K562 (cell line): ENCODE data around the gene RND1. TPM values are rescaled to one million over a fixed set of nuclear protein-coding genes. Genes with fewer than 3 reads are reported as not detected.

Experiments used
- CXXC5 ChIP-seq: fragments of 250-450 bp; sonication (Bioruptor Pico); IDR thresholded peaks from 2 replicates; pipeline ENCODE4 v1.8.0; 2022; ENCODE audit warnings: inconsistent platforms, mild to moderate bottlenecking, moderate library complexity
- EGR1 ChIP-seq: fragments of 450-650 bp; conservative IDR thresholded peaks from 2 replicates; pipeline ENCODE4 v1.6.1; 2017; ENCODE audit warnings: mild to moderate bottlenecking
- MAZ ChIP-seq, 2 experiments: fragments of 450-650 bp in 1 of 2; sonication (generic) in 1 of 2; formaldehyde crosslinking; IDR thresholded peaks in 1 of 2; conservative IDR thresholded peaks in 1 of 2; 2 replicates each; pipeline versions ENCODE4 v1.4.0 to v1.5.0; 2020; ENCODE audit warnings: mild to moderate bottlenecking in 1 of 2, missing genetic modification reagents in 1 of 2
- NFATC3 ChIP-seq: fragments of 450-650 bp; IDR thresholded peaks from 2 replicates; pipeline ENCODE4 v1.6.1; 2017; ENCODE audit warnings: mild to moderate bottlenecking
- PRMT5 ChIP-seq: sonication (generic); formaldehyde crosslinking; IDR thresholded peaks from 2 replicates; pipeline ENCODE4 v1.5.0; 2020; ENCODE audit warnings: missing genetic modification reagents
- SIN3A ChIP-seq, 2 experiments: fragments of 150-350 bp in 1 of 2; IDR thresholded peaks; 2 replicates each; pipeline ENCODE4 v1.6.1; 2011 to 2016; ENCODE audit warnings: borderline replicate concordance in 2 of 2, low read depth in 2 of 2, low read length in 2 of 2, mild to moderate bottlenecking in 2 of 2, moderate library complexity in 2 of 2; ENCODE audit not compliant: control insufficient read depth in 1 of 2
- ZNF175 ChIP-seq: fragments of 200-800 bp; sonication (Bioruptor generic); IDR thresholded peaks from 2 replicates; pipeline ENCODE4 v1.6.1; 2016; ENCODE audit warnings: low read depth, mild to moderate bottlenecking, missing genetic modification characterization, missing compliant biosample characterization
- polyA plus RNA-seq, 8 experiments: library from polyadenylated mRNA; depleted of rRNA in 4 of 8; stranded (reverse) in 5 of 8; unstranded in 3 of 8; fragments of >200 nt; fragmentation: Nextera tagmentation in 2 of 8; fragmentation: Illumina TruSeq in 1 of 8; extraction: Ambion mirVana in 2 of 8; extraction: Trizol in 1 of 8; gene quantifications; 2 replicates each; pipeline versions ENCODE4 v1.2.1 to v1.2.3, GENCODE V29; 2011 to 2014; ENCODE audit warnings: inconsistent platforms in 1 of 8, missing spikeins in 1 of 8
- total RNA-seq, 7 experiments: library from RNA; depleted of rRNA in 6 of 7; stranded (reverse); fragments of >200 nt in 6 of 7; fragmentation: Illumina TruSeq in 2 of 7; extraction: Trizol in 2 of 7; gene quantifications; 2 replicates each; pipeline versions ENCODE4 v1.2.1 to v1.2.3, GENCODE V29; 2011 to 2021; ENCODE audit warnings: low replicate concordance in 1 of 7
- TF ChIP-seq, protein P1 (sequence below), 2 experiments: IDR thresholded peaks; 2 replicates each; pipeline ENCODE4 v1.6.1; 2011; ENCODE audit warnings: borderline replicate concordance in 1 of 2, control low read depth in 1 of 2, low read depth in 1 of 2, low read length in 1 of 2, mild to moderate bottlenecking in 1 of 2, mixed read lengths in 1 of 2, moderate library complexity in 1 of 2; ENCODE audit not compliant: insufficient read depth in 1 of 2, insufficient read length in 1 of 2, poor library complexity in 1 of 2, severe bottlenecking in 1 of 2; ENCODE audit errors: extremely low read depth in 1 of 2
- TF ChIP-seq, protein P2 (sequence below): fragments of 200-400 bp; formaldehyde crosslinking; IDR thresholded peaks from 2 replicates; pipeline ENCODE4 v1.6.1; 2017; ENCODE audit warnings: mild to moderate bottlenecking, low read depth, low read length, moderate library complexity
- TF ChIP-seq, protein P3 (sequence below): fragments of 150-350 bp; conservative IDR thresholded peaks from 2 replicates; pipeline ENCODE4 v1.6.1; 2014; ENCODE audit warnings: low read length
- TF ChIP-seq, protein P4 (sequence below): IDR thresholded peaks from 2 replicates; pipeline ENCODE4 v1.6.1; 2016; ENCODE audit warnings: missing genetic modification characterization, missing compliant biosample characterization
- TF ChIP-seq, protein P5 (sequence below), 3 experiments: fragments of 200-800 bp in 1 of 3; fragments of 250-450 bp in 1 of 3; fragments of 450-650 bp in 1 of 3; sonication (Bioruptor Pico) in 1 of 3; sonication (Bioruptor generic) in 1 of 3; formaldehyde crosslinking in 1 of 3; IDR thresholded peaks; 2 replicates each; pipeline versions ENCODE4 v1.6.1 to v1.8.0; 2016 to 2022; ENCODE audit warnings: mild to moderate bottlenecking in 2 of 3, missing genetic modification characterization in 2 of 3, missing compliant biosample characterization in 1 of 3, moderate library complexity in 1 of 3

Gene RND1
- total and polyA plus RNA-seq, 9 of the 15 experiments (the other 6 are each of a cell fraction or from before 2014, with no cell fraction given) = 0.18 to 0.78 (median 0.58) TPM; not detected in 2

DNA sequence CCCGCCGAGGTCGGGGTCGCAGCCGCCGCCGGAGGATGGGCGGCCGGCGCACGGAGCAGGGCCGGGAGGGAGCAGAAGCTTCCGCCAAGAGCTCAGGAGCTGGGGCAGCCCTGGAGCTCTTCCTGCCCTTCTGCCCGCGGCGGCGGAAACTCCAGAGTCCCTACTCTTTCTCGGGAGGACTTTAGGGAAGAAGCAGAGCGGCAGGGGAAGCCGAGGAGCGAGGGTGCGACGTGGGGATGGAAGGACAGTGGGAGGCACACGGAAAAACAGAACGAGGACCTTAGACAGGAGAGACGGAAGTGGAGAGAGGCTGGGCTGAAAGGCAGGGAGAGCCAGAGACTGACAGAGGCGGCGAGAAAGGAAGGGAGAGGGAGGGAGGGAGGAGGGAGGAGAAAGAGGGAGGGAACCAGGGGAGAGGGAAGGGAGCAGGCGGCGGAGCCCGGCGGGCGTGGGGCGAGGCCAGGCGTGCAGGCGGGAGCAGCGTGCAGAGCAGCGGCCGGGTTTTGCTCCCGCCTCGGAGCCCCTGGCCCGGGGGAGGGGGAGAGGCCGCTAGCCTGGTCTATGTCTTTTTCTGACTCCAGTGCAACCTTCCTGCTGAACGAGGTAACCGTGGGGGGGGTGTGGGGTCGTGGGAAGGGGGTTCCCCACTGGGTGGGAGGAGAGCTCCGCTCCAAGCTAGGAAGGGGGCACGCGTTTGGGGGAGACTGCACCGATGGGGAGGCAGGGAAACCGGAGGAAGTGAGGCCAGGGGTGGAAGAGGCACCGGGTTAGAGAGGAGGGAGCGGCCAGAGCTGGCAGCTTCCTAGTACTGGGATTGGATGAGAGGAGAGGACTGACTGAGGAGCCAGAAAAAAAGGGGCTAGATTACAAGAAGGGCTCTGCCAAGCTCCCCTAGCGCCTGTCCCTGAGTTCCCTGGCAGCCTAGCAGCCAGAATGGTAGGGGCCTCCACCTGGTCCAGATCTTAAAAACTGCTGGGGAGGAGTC lies 50.3 kb downstream of the RND1 start (continued):
- TF ChIP-seq, protein P1, sequence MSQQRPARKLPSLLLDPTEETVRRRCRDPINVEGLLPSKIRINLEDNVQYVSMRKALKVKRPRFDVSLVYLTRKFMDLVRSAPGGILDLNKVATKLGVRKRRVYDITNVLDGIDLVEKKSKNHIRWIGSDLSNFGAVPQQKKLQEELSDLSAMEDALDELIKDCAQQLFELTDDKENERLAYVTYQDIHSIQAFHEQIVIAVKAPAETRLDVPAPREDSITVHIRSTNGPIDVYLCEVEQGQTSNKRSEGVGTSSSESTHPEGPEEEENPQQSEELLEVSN (IDR thresholded peaks at IDR 0.05; ENCODE audit: borderline replicate concordance in 1 of 2, extremely low read depth in 1 of 2, insufficient read depth in 1 of 2, insufficient read length in 1 of 2, low read depth in 1 of 2, low read length in 1 of 2, poor library complexity in 1 of 2, severe bottlenecking in 1 of 2) = peak; percentile 95 to 99
- TF ChIP-seq CXXC5 (CRISPR knock-in tag) = peak; percentile 68
- peak in 1 of 2 experiments; percentile 91; a peak in 1 of 4 replicates for TF ChIP-seq SIN3A (IDR thresholded peaks at IDR 0.05; ENCODE audit: borderline replicate concordance in 2 of 2, control insufficient read depth in 1 of 2, low read depth in 2 of 2, low read length in 2 of 2)
- TF ChIP-seq, protein P2, sequence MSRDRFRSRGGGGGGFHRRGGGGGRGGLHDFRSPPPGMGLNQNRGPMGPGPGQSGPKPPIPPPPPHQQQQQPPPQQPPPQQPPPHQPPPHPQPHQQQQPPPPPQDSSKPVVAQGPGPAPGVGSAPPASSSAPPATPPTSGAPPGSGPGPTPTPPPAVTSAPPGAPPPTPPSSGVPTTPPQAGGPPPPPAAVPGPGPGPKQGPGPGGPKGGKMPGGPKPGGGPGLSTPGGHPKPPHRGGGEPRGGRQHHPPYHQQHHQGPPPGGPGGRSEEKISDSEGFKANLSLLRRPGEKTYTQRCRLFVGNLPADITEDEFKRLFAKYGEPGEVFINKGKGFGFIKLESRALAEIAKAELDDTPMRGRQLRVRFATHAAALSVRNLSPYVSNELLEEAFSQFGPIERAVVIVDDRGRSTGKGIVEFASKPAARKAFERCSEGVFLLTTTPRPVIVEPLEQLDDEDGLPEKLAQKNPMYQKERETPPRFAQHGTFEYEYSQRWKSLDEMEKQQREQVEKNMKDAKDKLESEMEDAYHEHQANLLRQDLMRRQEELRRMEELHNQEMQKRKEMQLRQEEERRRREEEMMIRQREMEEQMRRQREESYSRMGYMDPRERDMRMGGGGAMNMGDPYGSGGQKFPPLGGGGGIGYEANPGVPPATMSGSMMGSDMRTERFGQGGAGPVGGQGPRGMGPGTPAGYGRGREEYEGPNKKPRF = no peak
- TF ChIP-seq, protein P3, sequence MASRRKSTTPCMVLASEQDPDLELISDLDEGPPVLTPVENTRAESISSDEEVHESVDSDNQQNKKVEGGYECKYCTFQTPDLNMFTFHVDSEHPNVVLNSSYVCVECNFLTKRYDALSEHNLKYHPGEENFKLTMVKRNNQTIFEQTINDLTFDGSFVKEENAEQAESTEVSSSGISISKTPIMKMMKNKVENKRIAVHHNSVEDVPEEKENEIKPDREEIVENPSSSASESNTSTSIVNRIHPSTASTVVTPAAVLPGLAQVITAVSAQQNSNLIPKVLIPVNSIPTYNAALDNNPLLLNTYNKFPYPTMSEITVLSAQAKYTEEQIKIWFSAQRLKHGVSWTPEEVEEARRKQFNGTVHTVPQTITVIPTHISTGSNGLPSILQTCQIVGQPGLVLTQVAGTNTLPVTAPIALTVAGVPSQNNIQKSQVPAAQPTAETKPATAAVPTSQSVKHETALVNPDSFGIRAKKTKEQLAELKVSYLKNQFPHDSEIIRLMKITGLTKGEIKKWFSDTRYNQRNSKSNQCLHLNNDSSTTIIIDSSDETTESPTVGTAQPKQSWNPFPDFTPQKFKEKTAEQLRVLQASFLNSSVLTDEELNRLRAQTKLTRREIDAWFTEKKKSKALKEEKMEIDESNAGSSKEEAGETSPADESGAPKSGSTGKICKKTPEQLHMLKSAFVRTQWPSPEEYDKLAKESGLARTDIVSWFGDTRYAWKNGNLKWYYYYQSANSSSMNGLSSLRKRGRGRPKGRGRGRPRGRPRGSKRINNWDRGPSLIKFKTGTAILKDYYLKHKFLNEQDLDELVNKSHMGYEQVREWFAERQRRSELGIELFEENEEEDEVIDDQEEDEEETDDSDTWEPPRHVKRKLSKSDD = no peak
- TF ChIP-seq, protein P4, sequence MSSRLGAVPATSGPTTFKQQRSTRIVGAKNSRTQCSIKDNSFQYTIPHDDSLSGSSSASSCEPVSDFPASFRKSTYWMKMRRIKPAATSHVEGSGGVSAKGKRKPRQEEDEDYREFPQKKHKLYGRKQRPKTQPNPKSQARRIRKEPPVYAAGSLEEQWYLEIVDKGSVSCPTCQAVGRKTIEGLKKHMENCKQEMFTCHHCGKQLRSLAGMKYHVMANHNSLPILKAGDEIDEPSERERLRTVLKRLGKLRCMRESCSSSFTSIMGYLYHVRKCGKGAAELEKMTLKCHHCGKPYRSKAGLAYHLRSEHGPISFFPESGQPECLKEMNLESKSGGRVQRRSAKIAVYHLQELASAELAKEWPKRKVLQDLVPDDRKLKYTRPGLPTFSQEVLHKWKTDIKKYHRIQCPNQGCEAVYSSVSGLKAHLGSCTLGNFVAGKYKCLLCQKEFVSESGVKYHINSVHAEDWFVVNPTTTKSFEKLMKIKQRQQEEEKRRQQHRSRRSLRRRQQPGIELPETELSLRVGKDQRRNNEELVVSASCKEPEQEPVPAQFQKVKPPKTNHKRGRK (tag) = no peak
- TF ChIP-seq PRMT5 (CRISPR knock-in tag) = no peak
- TF ChIP-seq, protein P5, sequence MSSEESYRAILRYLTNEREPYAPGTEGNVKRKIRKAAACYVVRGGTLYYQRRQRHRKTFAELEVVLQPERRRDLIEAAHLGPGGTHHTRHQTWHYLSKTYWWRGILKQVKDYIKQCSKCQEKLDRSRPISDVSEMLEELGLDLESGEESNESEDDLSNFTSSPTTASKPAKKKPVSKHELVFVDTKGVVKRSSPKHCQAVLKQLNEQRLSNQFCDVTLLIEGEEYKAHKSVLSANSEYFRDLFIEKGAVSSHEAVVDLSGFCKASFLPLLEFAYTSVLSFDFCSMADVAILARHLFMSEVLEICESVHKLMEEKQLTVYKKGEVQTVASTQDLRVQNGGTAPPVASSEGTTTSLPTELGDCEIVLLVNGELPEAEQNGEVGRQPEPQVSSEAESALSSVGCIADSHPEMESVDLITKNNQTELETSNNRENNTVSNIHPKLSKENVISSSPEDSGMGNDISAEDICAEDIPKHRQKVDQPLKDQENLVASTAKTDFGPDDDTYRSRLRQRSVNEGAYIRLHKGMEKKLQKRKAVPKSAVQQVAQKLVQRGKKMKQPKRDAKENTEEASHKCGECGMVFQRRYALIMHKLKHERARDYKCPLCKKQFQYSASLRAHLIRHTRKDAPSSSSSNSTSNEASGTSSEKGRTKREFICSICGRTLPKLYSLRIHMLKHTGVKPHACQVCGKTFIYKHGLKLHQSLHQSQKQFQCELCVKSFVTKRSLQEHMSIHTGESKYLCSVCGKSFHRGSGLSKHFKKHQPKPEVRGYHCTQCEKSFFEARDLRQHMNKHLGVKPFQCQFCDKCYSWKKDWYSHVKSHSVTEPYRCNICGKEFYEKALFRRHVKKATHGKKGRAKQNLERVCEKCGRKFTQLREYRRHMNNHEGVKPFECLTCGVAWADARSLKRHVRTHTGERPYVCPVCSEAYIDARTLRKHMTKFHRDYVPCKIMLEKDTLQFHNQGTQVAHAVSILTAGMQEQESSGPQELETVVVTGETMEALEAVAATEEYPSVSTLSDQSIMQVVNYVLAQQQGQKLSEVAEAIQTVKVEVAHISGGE (CRISPR knock-in tag; IDR thresholded peaks at IDR 0.05) = peak in 1 of 3 experiments; percentile 47; a peak in 1 of 6 replicates
- no peak for TF ChIP-seq EGR1
- TF ChIP-seq ZNF175 = no peak
- no peak for TF ChIP-seq NFATC3
- TF ChIP-seq MAZ (CRISPR knock-in tag; conservative IDR thresholded peaks at IDR 0.05 in 1 of 2, IDR thresholded peaks at IDR 0.05 in 1 of 2) = peak in 1 of 2 experiments; percentile 73; a peak in 3 of 4 replicates
